Ovary (tissue), 3 donors: ENCODE data around the gene CAMTA1.

ENCODE experiments used
- EP300 ChIP-seq: sonication (generic); formaldehyde crosslinking; IDR thresholded peaks from one replicate; pipeline ENCODE4 v1.6.1; 2017; ENCODE audit warnings: antibody characterized with exemption
- TF ChIP-seq, protein P1 (sequence below), 3 donors: fragments of 450-650 bp in 2 of 3; fragments of 200-600 bp in 1 of 3; IDR thresholded peaks; one replicate each; pipeline versions ENCODE4 v1.5.1 to v1.8.0; 2016 to 2022; ENCODE audit warnings: antibody characterized with exemption in 3 of 3, mild to moderate bottlenecking in 1 of 3
- donor health status: DM: no; HTN: no; CAD: no.

DNA sequence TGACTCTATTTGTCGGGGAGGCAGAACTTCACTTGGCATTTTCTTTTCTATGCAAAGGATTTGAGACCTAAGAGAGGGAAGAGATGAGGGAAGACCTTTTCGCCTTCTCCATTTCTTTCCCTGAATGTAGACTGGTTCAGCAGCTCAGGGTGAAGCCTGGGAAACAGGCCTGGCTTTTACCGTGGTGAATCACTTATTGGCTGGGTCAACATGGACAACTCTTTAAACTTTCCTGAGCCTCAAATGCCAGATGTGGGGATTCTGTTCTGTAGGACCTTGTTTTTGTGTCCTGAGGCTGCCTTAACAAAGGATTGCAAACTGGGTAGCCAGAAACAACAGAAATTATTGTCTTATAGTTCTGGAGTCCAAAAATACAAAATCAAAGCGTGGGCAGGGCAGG is 530.1 kb downstream of the CAMTA1 start:
- TF ChIP-seq, protein P1, sequence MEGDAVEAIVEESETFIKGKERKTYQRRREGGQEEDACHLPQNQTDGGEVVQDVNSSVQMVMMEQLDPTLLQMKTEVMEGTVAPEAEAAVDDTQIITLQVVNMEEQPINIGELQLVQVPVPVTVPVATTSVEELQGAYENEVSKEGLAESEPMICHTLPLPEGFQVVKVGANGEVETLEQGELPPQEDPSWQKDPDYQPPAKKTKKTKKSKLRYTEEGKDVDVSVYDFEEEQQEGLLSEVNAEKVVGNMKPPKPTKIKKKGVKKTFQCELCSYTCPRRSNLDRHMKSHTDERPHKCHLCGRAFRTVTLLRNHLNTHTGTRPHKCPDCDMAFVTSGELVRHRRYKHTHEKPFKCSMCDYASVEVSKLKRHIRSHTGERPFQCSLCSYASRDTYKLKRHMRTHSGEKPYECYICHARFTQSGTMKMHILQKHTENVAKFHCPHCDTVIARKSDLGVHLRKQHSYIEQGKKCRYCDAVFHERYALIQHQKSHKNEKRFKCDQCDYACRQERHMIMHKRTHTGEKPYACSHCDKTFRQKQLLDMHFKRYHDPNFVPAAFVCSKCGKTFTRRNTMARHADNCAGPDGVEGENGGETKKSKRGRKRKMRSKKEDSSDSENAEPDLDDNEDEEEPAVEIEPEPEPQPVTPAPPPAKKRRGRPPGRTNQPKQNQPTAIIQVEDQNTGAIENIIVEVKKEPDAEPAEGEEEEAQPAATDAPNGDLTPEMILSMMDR (IDR thresholded peaks at IDR 0.05) = no peak
- no peak for TF ChIP-seq EP300
